GM12878 (cell line): ENCODE measurements around the gene DAPK2. TPM values are rescaled to one million over a fixed set of nuclear protein-coding genes. Genes with fewer than 3 reads are reported as not detected.

Experiments
- ATAC-seq: fragments of 200-7000 bp; cut with Tn5 transposase; 3 replicates; pipeline ENCODE4 v1.9.1; 2020; ENCODE audit warnings: mild to moderate bottlenecking, moderate library complexity
- BruUV-seq: library from RNA; stranded (reverse); fragments of 400-500 nt; replicated peaks from 2 replicates; lab custom pipeline; 2021; lab: Mats Ljungman, UMichigan
- CTCF ChIA-PET: fragments of 300-600 bp; sonication (Branson Sonifier 250); formaldehyde crosslinking; extraction: SDS; loops from one replicate; lab custom pipeline; 2021; ENCODE audit warnings: inconsistent platforms; lab: Yijun Ruan, JAX
- POLR2A ChIA-PET: fragments of 350-600 bp; formaldehyde crosslinking; extraction: SDS; loops from one replicate; lab custom pipeline; 2021; ENCODE audit warnings: inconsistent platforms; lab: Charles Lee
- RAD21 ChIA-PET: fragments of 300-600 bp; sonication (Branson Sonifier 250); formaldehyde crosslinking; loops from one replicate; lab custom pipeline; 2023; ENCODE audit warnings: antibody characterized with exemption; ENCODE audit not compliant: unreplicated experiment; lab: Charles Lee
- SMC1A ChIA-PET: fragments of 300-600 bp; sonication (Branson Sonifier 250); formaldehyde crosslinking; loops from one replicate; lab custom pipeline; 2023; ENCODE audit not compliant: unreplicated experiment, uncharacterized antibody; lab: Charles Lee
- DNase-seq: peaks from one replicate; pipeline ENCODE4 v3.0.0-alpha.2; 2011; ENCODE audit warnings: low read depth, low spot score
- FAIRE-seq: peaks from 3 replicates; lab custom pipeline; 2011; peaks lifted over from hg19 to GRCh38; lab: Jason Lieb, UNC
- H2AFZ ChIP-seq: 2 replicates; pipeline ENCODE4 v1.6.0; 2011; ENCODE audit warnings: low read depth, low read length, control low read depth; ENCODE audit not compliant: control insufficient read depth
- H3K27ac ChIP-seq: 2 replicates; pipeline ENCODE4 v1.5.1; 2011; ENCODE audit warnings: control low read depth; ENCODE audit not compliant: control insufficient read depth, insufficient read depth
- H3K27me3 ChIP-seq, 2 experiments: replicated peaks in 1 of 2; 2 replicates each; pipeline versions ENCODE4 v1.6.0 to v1.6.1; 2011; ENCODE audit warnings: low read length in 1 of 2; ENCODE audit not compliant: control insufficient read depth in 2 of 2, insufficient read depth in 2 of 2
- H3K36me3 ChIP-seq, 2 experiments: 2 replicates each; pipeline ENCODE4 v1.5.1; 2011; ENCODE audit warnings: low read length in 1 of 2; ENCODE audit not compliant: control insufficient read depth in 2 of 2, insufficient read depth in 2 of 2
- H3K4me1 ChIP-seq: 2 replicates; pipeline ENCODE4 v1.6.1; 2011; ENCODE audit warnings: mild to moderate bottlenecking, low read length, moderate library complexity, mixed read lengths; ENCODE audit not compliant: control insufficient read depth, insufficient read depth
- H3K4me2 ChIP-seq: 2 replicates; pipeline ENCODE4 v1.6.0; 2011; ENCODE audit warnings: control low read depth; ENCODE audit not compliant: control insufficient read depth, insufficient read depth
- H3K4me3 ChIP-seq: fragments of 200-600 bp; sonication (generic); 2 replicates; pipeline ENCODE4 v1.5.1; 2016
- H3K79me2 ChIP-seq: 2 replicates; pipeline ENCODE4 v1.6.0; 2011; ENCODE audit warnings: low read length; ENCODE audit not compliant: control insufficient read depth, insufficient read depth
- H3K9ac ChIP-seq: 2 replicates; pipeline ENCODE4 v1.8.0; 2011; ENCODE audit warnings: low read length, control low read depth, mixed read lengths; ENCODE audit not compliant: control insufficient read depth, insufficient read depth
- H3K9me3 ChIP-seq: replicated peaks from 3 replicates; pipeline ENCODE4 v1.5.1; 2011; ENCODE audit warnings: mild to moderate bottlenecking, low read length; ENCODE audit not compliant: control insufficient read depth, insufficient read depth
- H4K20me1 ChIP-seq: 2 replicates; pipeline ENCODE4 v1.6.0; 2011; ENCODE audit not compliant: control insufficient read depth, insufficient read depth
- BCL3 ChIP-seq: IDR thresholded peaks from 2 replicates; pipeline ENCODE4 v1.6.1; 2011; ENCODE audit warnings: borderline replicate concordance, low read depth, mild to moderate bottlenecking, moderate library complexity, low read length; ENCODE audit not compliant: insufficient read depth, poor library complexity, severe bottlenecking
- CREB1 ChIP-seq: IDR thresholded peaks from 2 replicates; pipeline ENCODE4 v1.6.1; 2012; ENCODE audit warnings: low read depth, mild to moderate bottlenecking, inconsistent platforms
- E4F1 ChIP-seq: fragments of 450-650 bp; IDR thresholded peaks from 2 replicates; pipeline ENCODE4 v1.6.1; 2018; ENCODE audit warnings: borderline replicate concordance, mild to moderate bottlenecking; ENCODE audit not compliant: partially characterized antibody
- JUND ChIP-seq: IDR thresholded peaks from 2 replicates; pipeline ENCODE4 v1.6.1; 2012; ENCODE audit warnings: low read depth, mild to moderate bottlenecking, low read length, improper control_type of control experiment, moderate library complexity
- KAT2A ChIP-seq: conservative IDR thresholded peaks from 2 replicates; pipeline ENCODE4 v1.6.1; 2011; ENCODE audit warnings: low read depth, low read length; ENCODE audit not compliant: control insufficient read depth
- MEF2B ChIP-seq: fragments of 450-650 bp; IDR thresholded peaks from 2 replicates; pipeline ENCODE4 v1.6.1; 2018; ENCODE audit warnings: mild to moderate bottlenecking, moderate library complexity; ENCODE audit not compliant: partially characterized antibody, poor library complexity, severe bottlenecking
- NKRF ChIP-seq: fragments of 450-650 bp; conservative IDR thresholded peaks from 2 replicates; pipeline ENCODE4 v1.6.1; 2017; ENCODE audit warnings: mild to moderate bottlenecking, moderate library complexity
- PKNOX1 ChIP-seq: fragments of 450-650 bp; IDR thresholded peaks from 2 replicates; pipeline ENCODE4 v1.6.1; 2016; ENCODE audit warnings: mild to moderate bottlenecking
- RAD21 ChIP-seq: IDR thresholded peaks from 2 replicates; pipeline ENCODE4 v1.6.1; 2011; ENCODE audit warnings: mild to moderate bottlenecking, low read depth, low read length, moderate library complexity; ENCODE audit not compliant: insufficient read depth
- SIX5 ChIP-seq: IDR thresholded peaks from 2 replicates; pipeline ENCODE4 v1.6.1; 2011; ENCODE audit warnings: mild to moderate bottlenecking, low read depth, low read length, moderate library complexity; ENCODE audit not compliant: severe bottlenecking
- YBX1 ChIP-seq: fragments of 450-650 bp; IDR thresholded peaks from 2 replicates; pipeline ENCODE4 v1.6.1; 2016; ENCODE audit warnings: antibody characterized with exemption
- ZBTB33 ChIP-seq: fragments of 450-650 bp; IDR thresholded peaks from 2 replicates; pipeline ENCODE4 v1.6.1; 2017; ENCODE audit warnings: mild to moderate bottlenecking
- WGBS: methylation state at CpG from one replicate; pipeline ENCODE4 v1.1.6; 2016; ENCODE audit warnings: low lambda C conversion rate; ENCODE audit not compliant: insufficient replicate concordance, insufficient coverage; ENCODE audit errors: missing lambda C conversion rate; 5-methylcytosine and 5-hydroxymethylcytosine counted together
- in situ Hi-C: fragments of 300-500 bp; cut with MboI; formaldehyde crosslinking; loops from 9 replicates; pipeline ENCODE4 v1.14.3; 2018; ENCODE audit warnings: mixed read lengths
- intact Hi-C: fragments of 100-400 bp; cut with micrococcal nuclease; formaldehyde crosslinking; loops from one replicate; pipeline ENCODE4 v1.14.2; 2022; ENCODE audit not compliant: unreplicated experiment
- polyA plus RNA-seq, 11 experiments: library from polyadenylated mRNA; depleted of rRNA in 4 of 11; unstranded in 6 of 11; stranded (reverse) in 5 of 11; fragments of >200 nt; fragmentation: Nextera tagmentation in 4 of 11; fragmentation: Illumina TruSeq in 1 of 11; extraction: Ambion mirVana in 4 of 11; extraction: Trizol in 1 of 11; gene quantifications; 1 replicate in 1 of 11; 2 replicates in 10 of 11; pipeline versions ENCODE4 v1.2.1 to v1.2.3, GENCODE V29; 2011 to 2016; ENCODE audit warnings: inconsistent platforms in 2 of 11, missing spikeins in 2 of 11, low read depth in 1 of 11
- total RNA-seq, 4 experiments: library from RNA; depleted of rRNA in 3 of 4; stranded (reverse); fragments of >200 nt in 3 of 4; fragmentation: Illumina TruSeq in 1 of 4; extraction: Trizol in 1 of 4; gene quantifications; 2 replicates each; pipeline versions ENCODE4 v1.2.1 to v1.2.3, GENCODE V29; 2013 to 2021

DAPK2 gene
- total and polyA plus RNA-seq, 10 of the 15 experiments (the other 5 are each of a cell fraction or from before 2014, with no cell fraction given), result 0.69 to 8.4 (median 4.1) TPM

- DNase-seq, result no peak
- peak; percentile 21 for ATAC-seq
- Histone ChIP-seq H3K4me1 (peaks cover 35% of the 10 kb centered on the region), H3K9ac (no peak overlapping the region), H3K36me3 (0 out of 4 replicates have a peak, but pooled peaks cover 0 to 2% of the 10 kb centered on the region in 2 experiments), H3K9me3 (no peaks in the 10 kb centered on the region), H3K79me2 (no peaks in the 10 kb centered on the region; the same call in 1 of the 2 replicates), H2AFZ (no peak overlapping the region), H4K20me1 (no peaks in the 10 kb centered on the region), H3K4me2 (peak overlapping the region; percentile 34; the same call in 1 of the 2 replicates), H3K27ac (no peak overlapping the region; the same call in 1 of the 2 replicates), H3K4me3 (no peak overlapping the region), H3K27me3 (no peaks in the 10 kb centered on the region)
- ChIA-PET POLR2A (interaction anchor here (1.3 kb wide), 1 partner anchor 12 kb away, joined by 5 read pairs; no protein-coding TSS in a partner anchor), RAD21 (interaction anchor here (0.6 to 2.7 kb wide), 6 partner anchors 10 to 246 kb away, joined by 3 to 7 read pairs (median 4); no protein-coding TSS in a partner anchor), CTCF (interaction anchor here (1.2 to 2.0 kb wide), 2 partner anchors 11 to 13 kb away, joined by 5 read pairs; no protein-coding TSS in a partner anchor), SMC1A (interaction anchor here (0.7 to 3.6 kb wide), 3 partner anchors 9 to 246 kb away, joined by 3 to 17 read pairs (median 3); no protein-coding TSS in a partner anchor)
- no TSS peak for BruUV-seq
- peak; percentile 49 for FAIRE-seq
- in situ Hi-C loops, result no loop called here
- intact Hi-C loops, result no loop called here
- 86% methylated on average over 4 of the region's 4 CpGs for WGBS
- TF ChIP-seq YBX1, result no peak
- no peak for TF ChIP-seq MEF2B
- TF ChIP-seq SIX5, result no peak
- TF ChIP-seq KAT2A, result no peak
- no peak for TF ChIP-seq BCL3
- no peak for TF ChIP-seq PKNOX1
- no peak for TF ChIP-seq E4F1
- no peak for TF ChIP-seq RAD21
- no peak for TF ChIP-seq ZBTB33
- TF ChIP-seq NKRF, result no peak
- TF ChIP-seq CREB1, result no peak
- TF ChIP-seq JUND, result no peak
These were observed 48.4 kb downstream of the DAPK2 start for GRCh38 chr15:63997715-63998442.
